ENCODE results near the gene TFCP2L1.

- no peak for TF ChIP-seq CTCF (conservative IDR thresholded peaks at IDR 0.05; ENCODE audit: low read depth, low read length)
- no peak for TF ChIP-seq EZH2 (IDR thresholded peaks at IDR 0.05; ENCODE audit: low read length, unreplicated experiment)
Observed at GRCh38 chr2:121203591-121204249, 81.3 kb downstream of the TFCP2L1 start.
